ENCODE measurements around the gene VIM.

DNA sequence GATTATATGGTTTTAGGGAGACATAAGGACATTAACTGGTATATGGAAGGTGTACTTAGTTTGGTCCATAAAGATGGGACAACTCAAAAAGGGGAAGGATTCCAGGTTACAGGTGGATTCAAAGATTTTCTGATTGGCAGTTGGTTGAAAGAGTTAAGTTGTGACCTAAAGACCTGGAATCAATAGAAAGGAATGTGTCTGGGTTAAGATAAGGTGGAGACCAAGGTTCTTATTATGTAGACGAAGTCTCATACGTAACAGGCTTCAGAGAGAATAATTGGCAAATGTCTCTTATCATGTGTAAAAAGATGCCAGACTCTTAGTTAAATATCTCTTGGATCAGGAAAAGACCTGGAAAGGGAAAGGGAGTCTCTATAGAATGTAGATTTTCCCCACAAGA is 25.5 kb upstream of the VIM start:
- TF ChIP-seq, protein P1, sequence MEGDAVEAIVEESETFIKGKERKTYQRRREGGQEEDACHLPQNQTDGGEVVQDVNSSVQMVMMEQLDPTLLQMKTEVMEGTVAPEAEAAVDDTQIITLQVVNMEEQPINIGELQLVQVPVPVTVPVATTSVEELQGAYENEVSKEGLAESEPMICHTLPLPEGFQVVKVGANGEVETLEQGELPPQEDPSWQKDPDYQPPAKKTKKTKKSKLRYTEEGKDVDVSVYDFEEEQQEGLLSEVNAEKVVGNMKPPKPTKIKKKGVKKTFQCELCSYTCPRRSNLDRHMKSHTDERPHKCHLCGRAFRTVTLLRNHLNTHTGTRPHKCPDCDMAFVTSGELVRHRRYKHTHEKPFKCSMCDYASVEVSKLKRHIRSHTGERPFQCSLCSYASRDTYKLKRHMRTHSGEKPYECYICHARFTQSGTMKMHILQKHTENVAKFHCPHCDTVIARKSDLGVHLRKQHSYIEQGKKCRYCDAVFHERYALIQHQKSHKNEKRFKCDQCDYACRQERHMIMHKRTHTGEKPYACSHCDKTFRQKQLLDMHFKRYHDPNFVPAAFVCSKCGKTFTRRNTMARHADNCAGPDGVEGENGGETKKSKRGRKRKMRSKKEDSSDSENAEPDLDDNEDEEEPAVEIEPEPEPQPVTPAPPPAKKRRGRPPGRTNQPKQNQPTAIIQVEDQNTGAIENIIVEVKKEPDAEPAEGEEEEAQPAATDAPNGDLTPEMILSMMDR (IDR thresholded peaks at IDR 0.05; ENCODE audit: poor library complexity), result no peak
- no peak for TF ChIP-seq EZH2 (IDR thresholded peaks at IDR 0.05; ENCODE audit: borderline replicate concordance)
